NCI-H146 (cell line): Measurements from ENCODE around the gene PHF21B.
A peak's percentile ranks its signal among the peaks of the same experiment; 100 is the strongest.

Experiments
- DNase-seq: peaks from one replicate; lab custom pipeline; 2025; lab: John Stamatoyannopoulos, UW

The PHF21B gene

GRCh38 chr22:44892803-44893730 lies 116.7 kb downstream of the PHF21B start:
- DNase-seq, result no peak

- DNase-seq, result no peak
Observed at GRCh38 chr22:44892243-44892642, 117.6 kb downstream of the PHF21B start.

GRCh38 chr22:44891791-44892190 lies 118.0 kb downstream of the PHF21B start:
- no peak for DNase-seq

- no peak for DNase-seq
Observed at GRCh38 chr22:44891293-44891747, 118.5 kb downstream of the PHF21B start.

- DNase-seq, result no peak
Observed at GRCh38 chr22:44890416-44891292, 119.2 kb downstream of the PHF21B start.

GRCh38 chr22:44889255-44889878 lies 120.4 kb downstream of the PHF21B start:
- no peak for DNase-seq

- no peak for DNase-seq
Observed at GRCh38 chr22:44888491-44889254, 121.1 kb downstream of the PHF21B start.

GRCh38 chr22:44887941-44888366 lies 121.9 kb downstream of the PHF21B start:
- no peak for DNase-seq

- no peak for DNase-seq
Observed at GRCh38 chr22:44885806-44886360, 123.9 kb downstream of the PHF21B start.

GRCh38 chr22:44884968-44885805 lies 124.6 kb downstream of the PHF21B start:
- peak; percentile 90 for DNase-seq

- no peak for DNase-seq
Observed at GRCh38 chr22:44884562-44884961, 125.2 kb downstream of the PHF21B start.

- DNase-seq, result no peak
Observed at GRCh38 chr22:44883011-44883421, 126.8 kb downstream of the PHF21B start.

GRCh38 chr22:44882226-44882905 lies 127.4 kb downstream of the PHF21B start:
- no peak for DNase-seq

GRCh38 chr22:44881624-44882023 lies 128.2 kb downstream of the PHF21B start:
- DNase-seq, result no peak

GRCh38 chr22:44880610-44881290 lies 129.1 kb downstream of the PHF21B start:
- no peak for DNase-seq

- DNase-seq, result no peak
Observed at GRCh38 chr22:44879301-44879680, 130.5 kb downstream of the PHF21B start.

- no peak for DNase-seq
Observed at GRCh38 chr22:44878483-44879300, 131.1 kb downstream of the PHF21B start.

- no peak for DNase-seq
Observed at GRCh38 chr22:44876921-44877320, 132.9 kb downstream of the PHF21B start.
